Measurements from ENCODE around the gene KLK3.

The KLK3 gene

GRCh38 chr19:50817941-50818858, 36.5 kb upstream of the KLK3 start:
- POLR2A ChIA-PET (ENCODE audit: low non-redundant PET), result no interaction called here
- CTCF ChIA-PET, result interaction anchor here (0.6 kb wide), 1 partner anchor 44 kb away, joined by 4 read pairs; no protein-coding TSS in a partner anchor
- H3K27ac ChIP-seq, result no peak overlapping the region
- no peak for TF ChIP-seq CTCF (conservative IDR thresholded peaks at IDR 0.05; ENCODE audit: low read depth)
- no peak for DNase-seq (ENCODE audit: low spot score)

- ChIA-PET POLR2A (ENCODE audit: low non-redundant PET) (no interaction called here), CTCF (interaction anchor here (0.6 kb wide), 1 partner anchor 43 kb away, joined by 4 read pairs; no protein-coding TSS in a partner anchor)
- TF ChIP-seq CTCF (conservative IDR thresholded peaks at IDR 0.05; ENCODE audit: low read depth), result no peak
- no peak overlapping the region for H3K27ac ChIP-seq
- DNase-seq (ENCODE audit: low spot score), result no peak
Measured at GRCh38 chr19:50818859-50819472, 35.7 kb upstream of the KLK3 start.

GRCh38 chr19:50819636-50820035, 35.1 kb upstream of the KLK3 start:
- ChIA-PET CTCF (no interaction called here), POLR2A (ENCODE audit: low non-redundant PET) (no interaction called here)

GRCh38 chr19:50820086-50820485, 34.6 kb upstream of the KLK3 start:
- H3K27ac ChIP-seq, result no peak overlapping the region
- ChIA-PET CTCF (no interaction called here), POLR2A (ENCODE audit: low non-redundant PET) (no interaction called here)
- no peak for DNase-seq (ENCODE audit: low spot score)
- TF ChIP-seq CTCF (conservative IDR thresholded peaks at IDR 0.05; ENCODE audit: low read depth), result no peak

More at GRCh38 chr19:50819636-50820035, 35.1 kb upstream of the KLK3 start:
- H3K27ac ChIP-seq, result no peak overlapping the region
- DNase-seq (ENCODE audit: low spot score), result no peak
- no peak for TF ChIP-seq CTCF (conservative IDR thresholded peaks at IDR 0.05; ENCODE audit: low read depth)

- DNase-seq (ENCODE audit: low spot score), result no peak
- H3K27ac ChIP-seq, result no peak overlapping the region
- TF ChIP-seq CTCF (conservative IDR thresholded peaks at IDR 0.05; ENCODE audit: low read depth), result no peak
- CTCF ChIA-PET, result no interaction called here
- POLR2A ChIA-PET (ENCODE audit: low non-redundant PET), result no interaction called here
Measured at GRCh38 chr19:50820549-50821247, 34.0 kb upstream of the KLK3 start.

- no peak overlapping the region for H3K27ac ChIP-seq
- TF ChIP-seq CTCF (conservative IDR thresholded peaks at IDR 0.05; ENCODE audit: low read depth), result no peak
- POLR2A ChIA-PET (ENCODE audit: low non-redundant PET), result no interaction called here
- no peak for DNase-seq (ENCODE audit: low spot score)
- CTCF ChIA-PET, result no interaction called here
Measured at GRCh38 chr19:50821248-50821612, 33.5 kb upstream of the KLK3 start.

All from RWPE1 (cell line).